ENCODE results near the gene AKAP13.
"Not testable (repeated sequence)": the region's sequence is repeated elsewhere in the genome, so short reads cannot be mapped to it uniquely, and the experiment has no call there.

AKAP13 gene

GRCh38 chr15:85636351-85636750 lies 255.9 kb downstream of the AKAP13 start:
- DNase-seq: no peak

GRCh38 chr15:85639752-85640381 lies 259.5 kb downstream of the AKAP13 start:
- no peak for DNase-seq

- DNase-seq: no peak
Measured at GRCh38 chr15:85642065-85642692, 261.8 kb downstream of the AKAP13 start.

GRCh38 chr15:85642693-85643066 lies 262.3 kb downstream of the AKAP13 start:
- no peak for DNase-seq

- peak; percentile 49 for DNase-seq
Measured at GRCh38 chr15:85646538-85647091, 266.2 kb downstream of the AKAP13 start.

- peak; percentile 18 for DNase-seq
Measured at GRCh38 chr15:85649372-85649771, 269.0 kb downstream of the AKAP13 start.

- no peak for DNase-seq
Measured at GRCh38 chr15:85651548-85651947, 271.1 kb downstream of the AKAP13 start.

- no peak for DNase-seq
Measured at GRCh38 chr15:85652457-85652856, 272.1 kb downstream of the AKAP13 start.

- no peak for DNase-seq
Measured at GRCh38 chr15:85657132-85657531, 276.7 kb downstream of the AKAP13 start.

- no peak for DNase-seq
Measured at GRCh38 chr15:85658816-85659215, 278.4 kb downstream of the AKAP13 start.

GRCh38 chr15:85661859-85662258 lies 281.5 kb downstream of the AKAP13 start:
- DNase-seq: no peak

- not testable (repeated sequence) for DNase-seq
Measured at GRCh38 chr15:85665677-85666076, 285.3 kb downstream of the AKAP13 start.

- peak; percentile 35 for DNase-seq
Measured at GRCh38 chr15:85667491-85668424, 287.4 kb downstream of the AKAP13 start.

- no peak for DNase-seq
Measured at GRCh38 chr15:85671156-85671555, 290.8 kb downstream of the AKAP13 start.

- DNase-seq: no peak
Measured at GRCh38 chr15:85672332-85673084, 292.1 kb downstream of the AKAP13 start.

- no peak for DNase-seq
Measured at GRCh38 chr15:85673326-85673725, 292.9 kb downstream of the AKAP13 start.

- no peak for DNase-seq
Measured at GRCh38 chr15:85676342-85677098, 296.1 kb downstream of the AKAP13 start.

GRCh38 chr15:85679231-85679630 lies 298.8 kb downstream of the AKAP13 start:
- DNase-seq: no peak

GRCh38 chr15:85681386-85681785 lies 301.0 kb downstream of the AKAP13 start:
- DNase-seq: no peak

GRCh38 chr15:85684174-85684710 lies 303.8 kb downstream of the AKAP13 start:
- no peak for DNase-seq

GRCh38 chr15:85685356-85685755 lies 305.0 kb downstream of the AKAP13 start:
- DNase-seq: no peak

GRCh38 chr15:85687329-85687728 lies 306.9 kb downstream of the AKAP13 start:
- DNase-seq: no peak

Measured in activated naive CD4-positive, alpha-beta T cell treated with Interleukin-2 at 50 U/mL for 16 hours (primary cell).